ENCODE measurements around the gene G3BP2. TPM values are rescaled to one million over a fixed set of nuclear protein-coding genes. Genes with fewer than 3 reads are reported as not detected.

Gene G3BP2
- total and polyA plus RNA-seq, 2 donors (not counting 1 experiment from before 2014, with no cell fraction given) = 33.0 to 154 TPM

GRCh38 chr4:75633846-75634245, 39.4 kb downstream of the G3BP2 start:
- ChIA-PET CTCF (no interaction called here), POLR2A (no interaction called here)
- Histone ChIP-seq H3K4me3 (ENCODE audit: control extremely low read depth in 1 of 5, extremely low read depth in 1 of 5, insufficient read depth in 1 of 5, low read depth in 2 of 5, low read length in 4 of 5) (no peak overlapping the region), H3K27ac (ENCODE audit: low read length in 2 of 2) (no peak overlapping the region), H3K4me1 (ENCODE audit: control insufficient read depth in 2 of 2, insufficient read depth in 2 of 2, low read length in 2 of 2) (peaks cover 4 to 14% of the 10 kb centered on the region in 2 donors), H4K20me1 (ENCODE audit: control insufficient read depth, insufficient read depth, low read length, poor library complexity, severe bottlenecking) (no peaks in the 10 kb centered on the region), H3K27me3 (replicated peaks in 1 of 4; ENCODE audit: control extremely low read depth in 1 of 4, control insufficient read depth in 3 of 4, insufficient read depth in 4 of 4, low read length in 3 of 4) (no peaks in the 10 kb centered on the region), H3K36me3 (replicated peaks in 1 of 2; ENCODE audit: control extremely low read depth in 1 of 2, control insufficient read depth in 1 of 2, extremely low read depth in 1 of 2, insufficient read depth in 2 of 2, low read length in 1 of 2) (no peaks in the 10 kb centered on the region), H3K9ac (ENCODE audit: low read length) (no peak overlapping the region), H3K79me2 (ENCODE audit: control insufficient read depth, insufficient read depth, low read length) (no peaks in the 10 kb centered on the region), H2AFZ (ENCODE audit: insufficient read depth, low read depth, low read length, poor library complexity, severe bottlenecking) (no peak overlapping the region), H3K4me2 (replicated peaks; ENCODE audit: low read depth, low read length, poor library complexity, severe bottlenecking) (no peak overlapping the region), H3K9me3 (ENCODE audit: control extremely low read depth in 1 of 3, control insufficient read depth in 2 of 3, insufficient read depth in 1 of 3, low read length in 2 of 3) (no peaks in the 10 kb centered on the region)
- ATAC-seq (ENCODE audit: low read depth) = no peak
- TF ChIP-seq EZH2 (IDR thresholded peaks at IDR 0.05; ENCODE audit: borderline replicate concordance, insufficient read depth, low read depth, low read length, poor library complexity, severe bottlenecking) = no peak
- TF ChIP-seq, protein P1, sequence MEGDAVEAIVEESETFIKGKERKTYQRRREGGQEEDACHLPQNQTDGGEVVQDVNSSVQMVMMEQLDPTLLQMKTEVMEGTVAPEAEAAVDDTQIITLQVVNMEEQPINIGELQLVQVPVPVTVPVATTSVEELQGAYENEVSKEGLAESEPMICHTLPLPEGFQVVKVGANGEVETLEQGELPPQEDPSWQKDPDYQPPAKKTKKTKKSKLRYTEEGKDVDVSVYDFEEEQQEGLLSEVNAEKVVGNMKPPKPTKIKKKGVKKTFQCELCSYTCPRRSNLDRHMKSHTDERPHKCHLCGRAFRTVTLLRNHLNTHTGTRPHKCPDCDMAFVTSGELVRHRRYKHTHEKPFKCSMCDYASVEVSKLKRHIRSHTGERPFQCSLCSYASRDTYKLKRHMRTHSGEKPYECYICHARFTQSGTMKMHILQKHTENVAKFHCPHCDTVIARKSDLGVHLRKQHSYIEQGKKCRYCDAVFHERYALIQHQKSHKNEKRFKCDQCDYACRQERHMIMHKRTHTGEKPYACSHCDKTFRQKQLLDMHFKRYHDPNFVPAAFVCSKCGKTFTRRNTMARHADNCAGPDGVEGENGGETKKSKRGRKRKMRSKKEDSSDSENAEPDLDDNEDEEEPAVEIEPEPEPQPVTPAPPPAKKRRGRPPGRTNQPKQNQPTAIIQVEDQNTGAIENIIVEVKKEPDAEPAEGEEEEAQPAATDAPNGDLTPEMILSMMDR (IDR thresholded peaks at IDR 0.05) = no peak
- intact Hi-C loops (cut with micrococcal nuclease) = loop anchor here (10.0 kb wide), 1 partner anchor 311 kb away; the partner anchor contains the start of gene NAAA
- Mint-ChIP-seq H3K9me3 (ENCODE audit: insufficient read depth) (no peaks in the 10 kb centered on the region), H3K27ac (no peak overlapping the region), H3K27me3 (no peaks in the 10 kb centered on the region), H3K4me1 (peaks cover 11% of the 10 kb centered on the region), H3K4me3 (no peak overlapping the region)
- DNase-seq = no peak
- WGBS (ENCODE audit: insufficient coverage) = 67% methylated on average over 1 of the region's 2 CpGs

- H3K9me3 Mint-ChIP-seq (ENCODE audit: insufficient read depth) = no peaks in the 10 kb centered on the region
- peak overlapping the region; percentile 95 for H3K4me3 Mint-ChIP-seq
- Histone ChIP-seq H3K4me2 (replicated peaks; ENCODE audit: low read depth, low read length, poor library complexity, severe bottlenecking) (peak overlapping the region; percentile 88), H3K27me3 (replicated peaks in 1 of 4; ENCODE audit: control extremely low read depth in 1 of 4, control insufficient read depth in 3 of 4, insufficient read depth in 4 of 4, low read length in 3 of 4) (no peaks in the 10 kb centered on the region), H3K9me3 (ENCODE audit: control extremely low read depth in 1 of 3, control insufficient read depth in 2 of 3, insufficient read depth in 1 of 3, low read length in 2 of 3) (no peaks in the 10 kb centered on the region), H3K4me3 (ENCODE audit: control extremely low read depth in 1 of 5, extremely low read depth in 1 of 5, insufficient read depth in 1 of 5, low read depth in 2 of 5, low read length in 4 of 5) (peak overlapping the region in 4 of 5 experiments; percentile 45 to 84 (median 72)), H3K27ac (ENCODE audit: low read length in 2 of 2) (peak overlapping the region in 1 of 2 donors; percentile 59), H3K79me2 (ENCODE audit: control insufficient read depth, insufficient read depth, low read length) (no peaks in the 10 kb centered on the region), H3K9ac (ENCODE audit: low read length) (peak overlapping the region; percentile 74), H3K4me1 (ENCODE audit: control insufficient read depth in 2 of 2, insufficient read depth in 2 of 2, low read length in 2 of 2) (peaks cover 4 to 14% of the 10 kb centered on the region in 2 donors), H4K20me1 (ENCODE audit: control insufficient read depth, insufficient read depth, low read length, poor library complexity, severe bottlenecking) (no peaks in the 10 kb centered on the region), H2AFZ (ENCODE audit: insufficient read depth, low read depth, low read length, poor library complexity, severe bottlenecking) (peak overlapping the region; percentile 97), H3K36me3 (replicated peaks in 1 of 2; ENCODE audit: control extremely low read depth in 1 of 2, control insufficient read depth in 1 of 2, extremely low read depth in 1 of 2, insufficient read depth in 2 of 2, low read length in 1 of 2) (no peaks in the 10 kb centered on the region)
- no peak for ATAC-seq (ENCODE audit: low read depth)
- intact Hi-C loops (cut with micrococcal nuclease) = loop anchor here (1.0 to 10.0 kb wide), 5 partner anchors 24 to 314 kb away; partner anchors contain the start of genes G3BP2, NAAA, RCHY1 and THAP6
- CTCF ChIA-PET = no interaction called here
- WGBS (ENCODE audit: insufficient coverage) = 76% methylated on average over 9 of the region's 9 CpGs
- no peak for DNase-seq
- H3K27me3 Mint-ChIP-seq = no peaks in the 10 kb centered on the region
- TF ChIP-seq, protein P1 (IDR thresholded peaks at IDR 0.05) = no peak
- no peak for TF ChIP-seq EZH2 (IDR thresholded peaks at IDR 0.05; ENCODE audit: borderline replicate concordance, insufficient read depth, low read depth, low read length, poor library complexity, severe bottlenecking)
- peaks cover 11% of the 10 kb centered on the region for H3K4me1 Mint-ChIP-seq
- H3K27ac Mint-ChIP-seq = peak overlapping the region; percentile 62
- POLR2A ChIA-PET = interaction anchor here (0.6 to 1.3 kb wide), 3 partner anchors 25 to 102 kb away, joined by 3 to 5 read pairs (median 3); partner anchors contain the start of gene USO1
These were observed 42.3 kb downstream of the G3BP2 start for GRCh38 chr4:75630937-75631329.

Data from B cell (primary cell).